HG02642 (cell line): Measurements from ENCODE around the gene MICALL2.
A peak's percentile ranks its signal among the peaks of the same experiment; 100 is the strongest.

ENCODE experiments used
- ATAC-seq: cut with Tn5 transposase; IDR thresholded peaks from one replicate; pipeline ENCODE4 v1.9.1; 2021; ENCODE audit warnings: mild to moderate bottlenecking; ENCODE audit not compliant: unreplicated experiment, poor library complexity

The MICALL2 gene

DNA sequence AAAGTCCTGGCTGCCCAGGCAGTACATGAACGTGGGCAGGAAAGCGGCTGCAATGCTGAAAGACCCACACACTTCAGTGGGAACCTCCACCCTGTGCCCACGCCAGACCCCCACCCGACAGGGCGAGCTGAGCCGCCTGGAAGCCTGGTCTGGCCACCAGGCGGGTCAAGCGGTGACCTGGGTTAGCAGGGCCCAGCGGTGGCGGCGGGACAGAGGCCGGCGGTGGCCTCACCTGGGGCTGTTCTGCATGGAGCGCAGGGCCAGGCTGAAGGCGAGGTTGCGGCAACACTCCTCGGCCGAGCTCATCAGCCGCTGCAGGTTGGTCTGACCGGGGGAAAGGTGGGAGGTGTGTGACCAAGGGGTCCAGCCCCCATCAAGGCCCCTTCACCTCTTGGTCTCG, 11.6 kb upstream of the MICALL2 start:
- ATAC-seq = no peak

DNA sequence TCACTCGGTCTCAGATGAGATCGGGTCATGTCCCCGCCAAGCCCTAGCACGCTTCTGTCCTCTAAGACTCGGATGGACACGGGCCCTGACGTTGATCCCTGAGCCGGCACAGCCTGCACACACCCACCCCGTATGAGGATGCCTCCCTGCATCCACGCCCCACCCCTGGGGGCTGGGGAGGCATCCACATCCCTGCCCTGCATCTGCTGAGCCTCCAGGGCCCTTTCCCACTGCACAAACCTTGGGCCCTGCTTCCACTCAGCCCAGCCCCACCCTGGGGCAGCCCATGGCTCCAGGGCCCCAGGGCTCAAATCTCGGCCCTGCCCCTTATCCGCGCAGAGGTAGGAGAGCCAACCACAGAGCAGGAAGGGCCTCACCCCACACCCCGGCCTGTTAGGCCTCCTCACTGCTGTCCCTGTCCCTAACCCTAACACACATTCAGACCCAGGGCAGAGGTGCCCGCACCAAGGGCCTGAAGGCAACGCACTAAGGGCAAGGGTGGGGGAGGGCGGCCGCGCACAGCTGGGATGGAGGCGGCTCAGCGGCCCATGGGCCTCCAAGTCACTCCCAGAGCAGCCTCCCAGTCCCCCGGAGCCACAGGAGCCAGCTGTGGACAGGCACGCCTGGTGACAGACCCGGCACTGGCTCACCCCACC, 9.5 kb upstream of the MICALL2 start:
- ATAC-seq = no peak

DNA sequence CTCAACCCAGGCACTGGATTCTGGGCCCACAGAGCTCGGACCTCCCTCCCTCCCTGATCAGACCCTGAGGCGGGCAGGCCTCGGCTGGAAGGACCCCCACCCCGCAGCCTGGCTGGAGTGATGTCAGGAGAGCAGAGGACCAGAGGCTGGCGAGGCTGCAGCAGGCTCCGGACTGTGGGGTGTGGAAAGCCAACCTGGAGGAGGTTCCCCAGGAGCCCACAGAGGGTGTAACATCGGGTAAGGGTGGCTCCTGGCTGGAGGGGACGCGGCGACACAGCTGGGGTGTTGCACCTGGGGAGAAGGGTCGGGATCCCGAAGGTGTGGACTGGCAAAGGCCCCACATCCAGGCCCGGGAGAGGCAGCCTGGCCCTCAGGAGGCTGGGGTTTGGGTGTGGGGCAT, 8.9 kb upstream of the MICALL2 start:
- ATAC-seq = no peak

DNA sequence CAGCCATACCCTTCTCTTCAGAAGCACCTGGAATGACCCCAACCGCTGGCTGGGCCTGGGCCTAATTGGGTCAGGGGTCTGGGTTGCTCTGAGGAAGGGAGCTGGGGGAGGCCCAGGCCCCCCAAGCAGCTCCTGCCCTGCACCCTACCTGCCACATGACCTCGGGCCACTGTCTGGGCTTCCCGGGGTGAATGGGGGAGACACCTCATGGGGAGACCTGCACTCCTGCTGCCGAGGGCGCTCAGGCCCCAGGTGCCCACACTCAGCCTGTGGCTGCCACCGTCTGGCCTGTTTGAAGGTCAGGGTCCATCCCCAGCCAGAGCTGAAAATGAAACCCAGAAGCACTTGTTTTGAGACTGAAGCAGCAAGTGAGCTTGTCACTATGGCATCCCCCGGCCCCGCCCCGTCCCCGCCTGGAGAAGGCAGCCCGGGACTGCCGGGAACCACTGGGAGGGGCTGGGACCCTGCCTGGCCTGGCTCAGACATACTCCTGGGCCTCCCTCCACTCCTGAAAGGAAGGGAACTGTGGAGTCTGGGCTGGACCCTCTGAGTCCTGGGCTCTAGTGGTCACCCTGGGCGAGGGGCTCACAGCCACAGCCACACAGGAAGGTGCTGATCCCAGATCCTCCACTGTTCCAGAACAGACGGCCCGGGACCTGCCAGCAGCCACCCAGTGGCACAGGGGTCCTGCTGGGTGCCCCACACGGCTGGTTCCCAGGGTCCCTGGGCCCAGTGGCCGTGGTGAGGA, 7.4 kb upstream of the MICALL2 start:
- no peak for ATAC-seq

DNA sequence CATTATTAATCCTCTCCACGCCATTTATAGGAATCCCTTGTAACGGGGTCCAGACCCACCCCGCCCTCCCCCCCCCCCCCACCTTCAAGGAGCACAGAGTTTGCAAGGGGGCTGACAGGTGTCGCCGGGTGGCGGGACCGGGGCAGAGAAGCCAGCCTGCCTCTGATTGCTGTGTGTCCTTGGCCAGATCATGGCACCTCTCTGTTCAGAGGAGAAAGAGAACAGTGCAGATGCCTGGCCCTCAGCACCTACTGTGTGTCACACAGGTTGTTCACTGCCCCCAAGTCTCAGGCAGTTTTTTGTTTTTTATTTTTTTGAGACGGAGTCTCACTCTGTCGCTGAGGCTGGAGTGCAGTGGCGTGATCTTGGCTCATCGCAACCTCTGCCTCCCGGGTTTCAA, 5.4 kb upstream of the MICALL2 start:
- ATAC-seq = no peak

DNA sequence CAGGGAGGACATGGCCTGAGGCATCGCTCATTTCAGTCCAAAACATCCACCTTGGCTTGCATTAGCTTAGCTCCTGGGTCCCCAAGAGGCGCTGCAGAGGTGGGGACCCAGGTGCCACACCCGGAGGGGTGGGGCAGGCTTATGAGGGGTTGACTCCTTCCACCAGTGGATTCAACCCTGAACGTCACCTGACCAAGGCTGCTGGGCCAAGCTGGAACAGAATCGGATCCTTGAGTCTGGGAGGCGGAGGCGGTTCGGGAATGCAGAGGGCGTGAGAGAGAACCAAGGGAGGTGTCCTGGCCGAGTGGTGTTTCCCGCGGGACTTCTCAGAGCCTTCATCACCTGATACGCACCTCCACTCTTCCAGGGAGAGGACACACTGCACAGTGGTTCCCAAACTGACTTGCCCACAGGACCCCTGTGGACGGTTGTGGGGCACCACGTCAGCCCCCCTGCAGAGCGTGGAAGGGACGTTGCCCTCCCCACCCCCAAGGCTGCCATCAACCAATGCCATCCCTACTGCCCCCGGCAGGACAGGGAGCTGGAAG, 4.5 kb upstream of the MICALL2 start:
- ATAC-seq = no peak

DNA sequence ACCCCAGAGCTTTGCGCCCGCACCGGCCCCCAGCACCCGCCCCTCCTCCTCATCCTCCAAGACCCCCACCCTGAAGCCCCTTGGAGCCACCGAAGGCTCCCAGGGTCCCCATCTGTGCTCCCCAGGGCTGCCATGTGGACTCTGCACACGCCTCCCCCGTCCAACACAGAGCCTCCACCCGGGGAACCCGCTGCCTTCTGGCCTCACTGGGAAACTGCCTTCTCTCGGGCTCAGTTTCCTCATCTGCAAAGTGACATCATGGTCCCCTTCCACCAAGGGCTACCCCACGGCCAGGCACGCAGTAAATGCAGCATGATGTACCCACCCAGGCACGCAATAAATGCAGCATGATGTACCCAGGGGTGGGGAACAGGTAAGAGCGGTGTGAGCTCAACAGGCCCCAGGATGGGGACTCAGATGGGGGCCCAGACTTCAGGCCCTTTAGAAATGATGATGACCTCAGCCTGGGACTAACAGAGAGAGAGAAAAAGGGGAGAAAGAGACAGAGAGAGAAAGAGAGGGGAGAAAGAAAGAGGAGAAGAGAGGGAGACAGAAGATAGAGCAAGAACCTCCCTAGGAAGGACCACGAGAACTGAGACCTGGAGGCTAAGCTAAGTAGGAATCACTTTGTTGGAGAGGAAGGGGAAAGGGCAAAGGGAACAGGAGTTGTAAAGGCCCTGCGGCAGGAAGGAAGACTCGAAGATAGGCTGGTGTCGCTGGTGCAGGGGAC, 2.5 kb upstream of the MICALL2 start:
- ATAC-seq = no peak

DNA sequence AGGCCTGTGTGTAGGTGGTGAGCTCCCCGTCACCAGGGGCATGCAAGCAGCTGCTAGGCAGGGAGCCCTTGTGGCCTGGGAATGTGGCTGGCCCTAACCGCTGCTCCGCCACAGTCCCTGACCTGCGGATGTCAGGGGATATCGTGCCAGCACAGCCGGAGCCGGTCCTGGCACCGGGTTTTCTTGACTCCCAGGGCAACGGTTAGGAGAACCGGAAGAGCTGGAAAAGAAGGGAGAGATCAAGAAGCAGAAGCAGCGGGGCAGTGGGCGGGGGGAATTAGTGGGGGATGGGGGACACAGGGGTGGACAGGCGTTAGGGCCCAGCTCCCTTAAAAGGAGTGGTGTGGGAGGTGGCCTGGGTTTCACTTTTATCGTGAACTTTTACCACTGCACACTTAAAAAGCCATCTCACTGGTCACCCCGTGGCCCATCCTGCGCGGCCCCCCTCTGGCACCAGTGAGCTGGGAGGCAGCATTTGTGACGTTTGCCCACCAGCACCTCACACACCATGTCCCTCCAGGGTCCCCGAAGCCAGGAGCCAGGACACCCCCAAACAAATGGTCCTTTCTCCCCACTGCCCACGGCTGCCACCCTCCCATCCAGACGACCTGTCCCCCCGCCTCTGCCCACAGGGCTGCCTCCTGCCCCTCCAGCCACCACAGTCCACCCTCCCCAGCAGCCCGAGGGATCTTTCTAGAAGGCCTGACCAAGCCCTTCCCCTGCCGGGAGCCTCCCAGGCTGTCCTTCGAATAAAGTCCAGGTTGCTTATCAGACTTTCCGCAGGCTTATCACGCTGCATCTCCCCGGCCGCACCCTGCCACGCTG, 1.8 kb upstream of the MICALL2 start:
- ATAC-seq = no peak

DNA sequence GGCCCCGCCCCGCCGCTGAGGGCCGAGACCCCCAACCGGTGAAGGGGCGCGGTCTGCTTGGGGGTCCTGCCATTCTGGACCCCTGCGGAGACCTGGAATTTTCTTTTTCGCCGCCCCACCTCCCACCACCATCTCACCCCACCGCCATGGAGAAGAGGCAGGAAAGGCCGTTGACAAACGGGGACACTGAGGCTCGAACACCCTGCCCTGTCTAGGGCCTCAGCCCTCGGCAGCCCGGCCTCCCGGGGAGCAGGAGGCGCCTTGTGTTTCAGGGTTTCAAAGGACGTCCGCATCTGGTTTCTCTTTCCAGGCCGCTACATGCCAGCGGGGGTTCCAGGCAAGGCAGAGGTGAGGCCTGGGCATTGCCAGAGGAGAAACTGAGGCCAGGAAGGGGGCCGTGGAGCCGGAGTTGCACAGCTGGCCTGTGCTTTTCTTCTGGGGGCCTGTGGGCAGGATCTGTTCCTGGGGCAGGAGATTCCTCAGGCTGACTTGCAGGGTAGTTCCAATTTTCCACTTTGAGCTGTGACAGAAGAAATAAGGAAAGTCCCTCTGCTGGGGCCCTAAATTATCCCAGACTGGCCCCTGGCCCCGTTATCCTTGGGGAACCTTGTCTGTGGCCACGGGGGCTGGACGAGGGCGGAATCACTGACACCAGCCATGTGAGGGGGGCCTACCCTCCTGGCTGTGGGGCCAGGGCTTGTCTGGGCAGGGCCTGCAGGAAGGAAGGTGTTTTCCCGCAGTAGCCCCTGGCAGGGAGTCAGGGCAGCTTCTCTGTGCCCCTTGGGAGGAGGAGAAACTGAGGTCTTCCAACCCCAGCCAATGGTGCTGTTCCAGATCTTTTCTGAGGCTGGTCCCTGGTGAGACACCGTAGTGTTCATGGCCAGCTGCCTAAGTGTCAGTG, 900 bp upstream of the MICALL2 start:
- no peak for ATAC-seq

DNA sequence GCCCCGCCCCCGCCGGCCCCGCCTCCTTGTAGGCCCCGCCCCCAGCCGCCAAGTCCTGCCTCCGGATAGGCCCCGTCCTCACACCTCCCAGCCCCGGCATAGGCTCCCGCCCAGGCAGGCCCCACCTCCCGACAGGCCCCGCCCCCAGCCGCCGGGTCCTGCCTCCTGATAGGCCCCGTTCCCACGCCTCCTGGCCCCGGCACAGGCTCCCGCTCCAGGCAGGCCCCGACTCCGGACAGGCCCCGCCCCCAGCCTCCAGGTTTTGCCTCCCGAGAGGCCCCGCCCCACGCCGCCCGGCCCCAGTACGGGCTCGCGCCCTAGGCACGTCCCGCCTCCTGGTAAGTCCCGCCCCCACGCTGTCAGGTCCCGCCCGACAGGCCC, 232 bp upstream of the MICALL2 start:
- peak; percentile 92 for ATAC-seq

DNA sequence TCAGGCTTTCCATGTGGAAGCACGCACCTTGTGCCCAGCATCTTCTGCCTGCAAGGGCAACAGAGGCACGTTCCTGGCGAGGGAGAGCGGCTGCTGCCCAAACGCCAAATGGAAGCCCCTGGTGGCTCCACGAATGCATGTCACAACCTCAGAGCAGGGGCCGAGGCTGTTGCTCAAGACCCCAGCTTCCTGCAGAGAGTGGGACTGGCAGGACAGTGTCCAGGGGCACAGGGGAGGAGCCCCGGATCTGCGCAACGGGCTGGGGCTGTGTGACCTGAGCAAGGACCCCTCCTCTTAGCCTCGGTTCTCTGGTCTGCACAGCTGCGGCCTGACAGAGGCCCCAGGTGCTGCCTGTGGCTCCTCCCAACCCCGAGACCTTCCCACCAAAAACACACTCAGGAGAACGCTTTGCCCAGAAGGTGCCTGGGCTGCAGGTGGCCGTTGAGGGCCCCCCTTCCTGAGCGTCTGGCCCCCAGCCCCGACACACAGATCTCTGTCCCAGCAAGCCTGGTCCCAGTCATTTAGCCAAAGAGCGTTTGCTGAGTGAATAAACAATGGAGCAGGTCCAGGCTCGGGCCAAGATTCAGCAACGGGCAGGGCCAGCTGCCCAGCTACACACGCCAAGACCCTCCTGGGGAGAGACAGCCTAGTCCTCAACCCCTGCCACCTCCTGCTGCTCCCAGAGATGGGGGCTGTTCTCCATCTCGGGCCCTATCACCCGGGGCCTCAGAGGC, 1.2 kb downstream of the MICALL2 start:
- ATAC-seq = no peak

DNA sequence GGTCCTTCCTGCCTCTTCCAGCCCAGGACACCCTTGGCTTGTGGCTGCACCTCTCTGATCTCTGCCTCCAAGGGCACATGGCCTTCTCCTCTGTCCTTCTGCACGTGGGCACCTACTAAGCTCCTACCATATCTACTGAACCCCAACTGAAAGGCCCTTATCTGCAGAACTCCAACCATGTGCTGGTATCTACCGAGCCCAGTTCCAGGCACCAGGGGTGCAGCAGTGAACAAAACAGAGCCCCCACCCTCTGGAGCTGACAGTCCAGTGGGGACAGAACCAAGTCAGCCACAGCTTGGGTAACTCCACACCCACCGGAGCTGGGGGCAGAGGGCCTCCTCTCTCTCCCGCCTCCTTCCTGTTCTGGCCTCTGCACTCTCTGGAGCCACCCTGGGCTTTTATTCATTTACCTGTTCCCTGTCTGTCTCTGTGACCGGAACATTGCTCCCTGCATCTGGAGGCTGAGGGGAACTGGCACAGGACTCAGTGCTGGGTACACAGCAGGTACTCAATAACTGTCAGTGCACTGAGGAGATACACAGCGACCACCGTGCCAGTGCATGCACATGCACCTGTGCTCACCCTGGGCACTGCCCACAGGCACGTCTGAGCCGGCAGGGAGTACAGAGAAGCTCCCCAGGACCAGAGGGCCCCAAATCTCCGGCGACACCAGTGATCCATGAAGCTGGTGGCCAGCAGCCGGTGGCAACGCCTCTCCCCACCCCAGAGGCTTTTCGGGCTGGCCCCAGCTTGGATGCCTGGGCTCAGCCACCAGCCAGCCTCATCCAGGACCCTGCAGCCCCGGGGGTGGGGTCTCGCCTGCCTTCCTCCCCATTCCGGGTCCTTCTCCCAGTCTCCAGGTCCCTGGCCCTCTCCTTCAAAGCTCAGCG, 2.0 kb downstream of the MICALL2 start:
- ATAC-seq = no peak

DNA sequence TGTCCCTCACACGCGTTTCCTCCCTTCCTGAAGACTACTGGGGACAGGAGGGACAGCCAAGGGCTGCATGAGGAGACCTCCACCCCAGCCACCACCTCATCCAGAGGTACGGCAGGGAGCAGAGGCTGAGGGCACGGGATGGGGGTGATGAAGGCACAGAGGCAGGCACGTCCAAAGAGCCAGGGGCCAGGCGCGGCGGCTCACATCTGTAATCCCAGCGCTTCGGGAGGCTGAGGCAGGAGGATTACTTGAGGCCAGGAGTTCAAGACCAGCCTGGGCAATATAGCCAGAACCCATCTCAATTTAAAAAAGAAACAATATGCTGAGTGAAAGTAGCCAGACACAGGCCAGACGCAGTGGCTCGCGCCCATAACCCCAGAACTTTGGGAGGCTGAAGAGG, 3.3 kb downstream of the MICALL2 start:
- no peak for ATAC-seq

DNA sequence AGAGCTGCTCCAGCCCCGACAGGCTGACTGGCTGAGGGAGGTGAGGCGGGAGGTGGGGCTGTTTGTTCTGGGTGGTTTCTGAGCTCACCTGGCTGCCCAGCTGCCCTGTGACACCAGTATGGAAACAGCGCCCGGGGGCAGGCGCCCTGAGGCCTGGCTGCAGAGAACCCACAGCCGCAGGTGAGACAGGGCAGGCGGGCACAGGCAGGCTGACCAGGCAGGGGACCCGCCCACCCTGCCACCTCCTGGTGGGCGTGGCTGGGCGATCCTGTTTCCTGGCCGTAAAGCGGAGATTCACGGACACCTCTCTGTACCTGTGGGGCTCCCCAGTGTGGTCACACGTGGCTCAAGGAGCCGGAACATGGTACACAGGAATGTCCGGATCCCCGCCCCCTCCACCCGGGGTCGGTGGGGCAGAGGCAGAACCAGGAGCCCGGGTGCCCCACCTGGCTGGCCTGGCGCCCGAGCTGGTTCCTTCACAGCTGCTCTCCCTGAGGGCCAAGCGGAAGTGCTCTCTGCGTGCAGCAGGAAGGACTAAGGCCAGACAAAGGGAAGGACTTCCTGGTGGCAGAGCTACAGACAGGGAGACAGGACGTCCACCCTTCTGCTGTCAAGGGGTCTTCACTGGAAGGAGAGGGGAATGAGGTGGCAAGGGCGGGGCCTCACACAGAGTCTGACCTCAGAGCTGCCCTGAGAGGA, 3.9 kb downstream of the MICALL2 start:
- ATAC-seq = no peak

DNA sequence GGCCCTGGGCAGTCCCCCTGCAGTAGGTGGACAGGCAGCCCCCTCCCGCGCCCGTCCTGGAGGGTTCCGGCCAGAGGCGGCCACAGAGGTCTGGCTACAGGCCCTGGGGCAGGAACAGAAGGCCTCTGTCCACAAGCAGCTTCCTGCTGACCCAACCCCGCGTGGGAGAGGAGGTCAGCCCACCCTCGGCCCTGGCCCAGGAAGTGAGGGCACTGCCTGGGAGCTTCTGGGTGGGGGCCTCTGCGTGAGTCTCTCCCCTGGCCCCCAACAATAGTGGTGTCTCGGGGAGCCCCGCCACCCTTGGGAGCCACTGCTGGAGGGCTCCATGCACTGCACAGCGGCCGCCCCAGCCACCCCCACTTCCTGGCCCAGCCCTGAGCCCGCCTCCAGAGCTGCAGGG, 4.7 kb downstream of the MICALL2 start:
- ATAC-seq = no peak

DNA sequence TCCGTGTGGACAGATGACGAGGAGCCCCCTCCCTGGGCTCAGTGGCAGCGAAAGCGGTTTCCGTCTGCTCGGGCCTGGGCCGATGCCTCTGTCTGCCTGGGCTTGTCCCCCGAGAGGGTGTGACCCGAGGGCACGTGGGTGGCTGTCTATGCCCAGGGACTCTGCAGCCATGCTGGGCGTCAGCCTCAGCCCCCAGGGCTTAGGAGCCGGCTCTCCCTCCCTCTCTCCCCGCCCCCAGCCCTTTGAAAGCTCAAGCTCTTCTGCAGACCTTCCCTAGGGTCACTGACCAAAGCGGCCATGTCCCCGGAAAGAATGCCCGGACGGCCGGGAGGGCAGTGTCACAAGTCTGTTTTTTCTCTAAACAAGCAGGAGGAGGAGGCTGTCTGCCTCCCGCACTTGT, 7.1 kb downstream of the MICALL2 start:
- ATAC-seq = no peak

DNA sequence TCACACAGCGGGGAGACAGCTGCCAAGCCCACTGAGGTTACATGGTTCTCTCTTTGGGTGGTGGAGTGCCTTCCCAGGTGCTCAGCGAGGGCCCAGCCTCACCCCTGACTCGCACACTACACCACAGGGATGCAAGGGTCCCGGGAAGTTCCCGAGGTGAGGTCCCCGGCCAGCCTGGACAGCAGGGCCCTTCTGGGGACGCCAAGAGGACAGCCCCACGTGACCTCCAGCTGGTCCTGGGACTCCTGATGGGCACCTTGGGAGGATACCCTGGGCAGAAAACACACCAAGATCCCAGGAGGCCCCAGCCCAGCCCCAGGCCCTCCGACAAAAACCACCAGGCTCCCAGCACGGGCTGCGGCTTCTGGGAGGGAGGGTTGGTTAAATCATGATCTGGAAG, 8.3 kb downstream of the MICALL2 start:
- ATAC-seq = no peak
